K562 (cell line): ENCODE data around the gene DUOXA2. TPM values are rescaled to one million over a fixed set of nuclear protein-coding genes. Genes with fewer than 3 reads are reported as not detected.

Experiments used
- ATAC-seq: fragments of 200-7000 bp; cut with Tn5 transposase; 3 replicates; pipeline ENCODE4 v1.9.1; 2020; ENCODE audit warnings: moderate library complexity
- BruUV-seq: library from RNA; stranded (reverse); fragments of 400-500 nt; replicated peaks from 2 replicates; lab custom pipeline; 2021; lab: Mats Ljungman, UMichigan
- CTCF ChIA-PET: fragments of 300-600 bp; formaldehyde crosslinking; extraction: SDS; loops from one replicate; lab custom pipeline; 2021; ENCODE audit warnings: low intra/inter-chr PET ratio; lab: Yijun Ruan, JAX
- POLR2A ChIA-PET: fragments of 300-600, 350-650 bp; sonication (Branson Sonifier 250); formaldehyde crosslinking; extraction: SDS; loops from one replicate; lab custom pipeline; 2021; ENCODE audit warnings: antibody characterized with exemption, inconsistent platforms; lab: Yijun Ruan, JAX
- DNase-seq, 4 experiments: peaks; one replicate each; pipeline versions ENCODE4 v3.0.0 to v3.0.0-alpha.2; 2011 to 2018; ENCODE audit warnings: low spot score in 3 of 4, mixed read lengths in 3 of 4; ENCODE audit errors: extremely low read depth in 1 of 4
- FAIRE-seq: peaks from 2 replicates; lab custom pipeline; 2011; peaks lifted over from hg19 to GRCh38; lab: Jason Lieb, UNC
- H2AFZ ChIP-seq: 2 replicates; pipeline ENCODE4 v1.6.0; 2011; ENCODE audit warnings: low read depth, low read length, control low read depth, inconsistent platforms
- H3K27ac ChIP-seq: fragments of 200-600 bp; 3 replicates; pipeline ENCODE4 v1.8.0; 2011; ENCODE audit warnings: low read depth, mild to moderate bottlenecking, control low read depth, inconsistent platforms, low read length, moderate library complexity, mixed read lengths; ENCODE audit errors: extremely low read depth
- H3K27me3 ChIP-seq, 2 experiments: fragments of 300-600 bp in 1 of 2; 2 replicates in 1 of 2; 3 replicates in 1 of 2; pipeline versions ENCODE4 v1.6.0 to v1.8.0; 2011; ENCODE audit warnings: inconsistent platforms in 2 of 2, low read length in 2 of 2, mild to moderate bottlenecking in 1 of 2, mixed read lengths in 1 of 2, moderate library complexity in 1 of 2; ENCODE audit not compliant: control insufficient read depth in 2 of 2, insufficient read depth in 2 of 2
- H3K36me3 ChIP-seq: fragments of 300-600 bp; 3 replicates; pipeline ENCODE4 v1.8.0; 2011; ENCODE audit warnings: mild to moderate bottlenecking, low read length, inconsistent platforms; ENCODE audit not compliant: control insufficient read depth, insufficient read depth
- H3K4me1 ChIP-seq, 2 experiments: fragments of 200-600 bp in 1 of 2; replicated peaks in 1 of 2; 2 replicates in 1 of 2; 3 replicates in 1 of 2; pipeline versions ENCODE4 v1.5.1 to v1.8.0; 2011; ENCODE audit warnings: inconsistent platforms in 2 of 2, low read length in 2 of 2, mild to moderate bottlenecking in 1 of 2, mixed read lengths in 1 of 2, moderate library complexity in 1 of 2; ENCODE audit not compliant: control insufficient read depth in 2 of 2, insufficient read depth in 2 of 2
- H3K4me2 ChIP-seq: 2 replicates; pipeline ENCODE4 v1.6.1; 2011; ENCODE audit warnings: low read length, control low read depth, inconsistent platforms, mixed read lengths; ENCODE audit not compliant: insufficient read depth
- H3K4me3 ChIP-seq: fragments of 200-600 bp; sonication (generic), shearing (Covaris generic); 2 replicates; pipeline ENCODE4 v1.5.1; 2016; ENCODE audit warnings: control low read depth, inconsistent platforms
- H3K79me2 ChIP-seq: fragments of 200-600 bp; 3 replicates; pipeline ENCODE4 v1.8.0; 2011; ENCODE audit warnings: low read length, inconsistent platforms; ENCODE audit not compliant: control insufficient read depth, insufficient read depth
- H3K9ac ChIP-seq, 2 experiments: 2 replicates each; pipeline versions ENCODE4 v1.6.0 to v1.6.1; 2011; ENCODE audit warnings: low read depth in 2 of 2, low read length in 2 of 2, control low read depth in 1 of 2, inconsistent platforms in 1 of 2, mild to moderate bottlenecking in 1 of 2, mixed read lengths in 1 of 2; ENCODE audit not compliant: insufficient read depth in 1 of 2
- H3K9me1 ChIP-seq: one replicate; pipeline ENCODE4 v1.6.0; 2011; ENCODE audit warnings: inconsistent platforms, mild to moderate bottlenecking, low read length, moderate library complexity; ENCODE audit not compliant: control insufficient read depth, insufficient read depth
- H3K9me3 ChIP-seq: replicated peaks from 2 replicates; pipeline ENCODE4 v1.5.1; 2011; ENCODE audit warnings: low read depth, low read length, inconsistent platforms; ENCODE audit not compliant: control insufficient read depth, insufficient read depth
- H4K20me1 ChIP-seq: replicated peaks from 2 replicates; pipeline ENCODE4 v1.6.1; 2011; ENCODE audit warnings: low read length, inconsistent platforms, mixed read lengths; ENCODE audit not compliant: control insufficient read depth, insufficient read depth
- NFXL1 ChIP-seq: fragments of 450-650 bp; formaldehyde crosslinking; IDR thresholded peaks from 2 replicates; pipeline ENCODE4 v1.4.0; 2021; ENCODE audit warnings: mild to moderate bottlenecking
- NR2C1 ChIP-seq, 2 experiments: fragments of 450-650 bp; IDR thresholded peaks; 2 replicates each; pipeline ENCODE4 v1.6.1; 2017; ENCODE audit warnings: mild to moderate bottlenecking in 2 of 2, antibody characterized with exemption in 1 of 2, inconsistent platforms in 1 of 2, missing compliant biosample characterization in 1 of 2, missing genetic modification characterization in 1 of 2
- NR2C2 ChIP-seq, 2 experiments: fragments of 200-800 bp in 1 of 2; sonication (Bioruptor generic) in 1 of 2; sonication (generic) in 1 of 2; formaldehyde crosslinking in 1 of 2; IDR thresholded peaks; 2 replicates each; pipeline versions ENCODE4 v1.6.1 to v1.8.0; 2016 to 2022; ENCODE audit warnings: mild to moderate bottlenecking in 1 of 2, missing compliant biosample characterization in 1 of 2, missing genetic modification characterization in 1 of 2, missing genetic modification reagents in 1 of 2
- TRIM28 ChIP-seq: fragments of 450-650 bp; IDR thresholded peaks from 2 replicates; pipeline ENCODE4 v1.6.1; 2017
- WGBS: fragments of 100-300 bp; shearing (Covaris generic); methylation state at CpG from one replicate; pipeline ENCODE4 v1.1.6; 2016; ENCODE audit warnings: low coverage, mixed read lengths; ENCODE audit not compliant: insufficient coverage; ENCODE audit errors: missing lambda C conversion rate; 5-methylcytosine and 5-hydroxymethylcytosine counted together
- in situ Hi-C: fragments of 300-500 bp; cut with MboI; formaldehyde crosslinking; loops from 4 replicates; pipeline ENCODE4 v1.15.0; 2018; ENCODE audit warnings: inconsistent platforms, mixed read lengths
- intact Hi-C: fragments of 100-400 bp; cut with micrococcal nuclease; formaldehyde crosslinking; loops from 2 replicates; pipeline ENCODE4 v1.14.2; 2022
- polyA plus RNA-seq, 8 experiments: library from polyadenylated mRNA; depleted of rRNA in 4 of 8; stranded (reverse) in 5 of 8; unstranded in 3 of 8; fragments of >200 nt; fragmentation: Nextera tagmentation in 2 of 8; fragmentation: Illumina TruSeq in 1 of 8; extraction: Ambion mirVana in 2 of 8; extraction: Trizol in 1 of 8; gene quantifications; 2 replicates each; pipeline versions ENCODE4 v1.2.1 to v1.2.3, GENCODE V29; 2011 to 2014; ENCODE audit warnings: inconsistent platforms in 1 of 8, missing spikeins in 1 of 8
- total RNA-seq, 7 experiments: library from RNA; depleted of rRNA in 6 of 7; stranded (reverse); fragments of >200 nt in 6 of 7; fragmentation: Illumina TruSeq in 2 of 7; extraction: Trizol in 2 of 7; gene quantifications; 2 replicates each; pipeline versions ENCODE4 v1.2.1 to v1.2.3, GENCODE V29; 2011 to 2021; ENCODE audit warnings: low replicate concordance in 1 of 7

Gene DUOXA2
- total and polyA plus RNA-seq, 9 of the 15 experiments (the other 6 are each of a cell fraction or from before 2014, with no cell fraction given): not detected

DNA sequence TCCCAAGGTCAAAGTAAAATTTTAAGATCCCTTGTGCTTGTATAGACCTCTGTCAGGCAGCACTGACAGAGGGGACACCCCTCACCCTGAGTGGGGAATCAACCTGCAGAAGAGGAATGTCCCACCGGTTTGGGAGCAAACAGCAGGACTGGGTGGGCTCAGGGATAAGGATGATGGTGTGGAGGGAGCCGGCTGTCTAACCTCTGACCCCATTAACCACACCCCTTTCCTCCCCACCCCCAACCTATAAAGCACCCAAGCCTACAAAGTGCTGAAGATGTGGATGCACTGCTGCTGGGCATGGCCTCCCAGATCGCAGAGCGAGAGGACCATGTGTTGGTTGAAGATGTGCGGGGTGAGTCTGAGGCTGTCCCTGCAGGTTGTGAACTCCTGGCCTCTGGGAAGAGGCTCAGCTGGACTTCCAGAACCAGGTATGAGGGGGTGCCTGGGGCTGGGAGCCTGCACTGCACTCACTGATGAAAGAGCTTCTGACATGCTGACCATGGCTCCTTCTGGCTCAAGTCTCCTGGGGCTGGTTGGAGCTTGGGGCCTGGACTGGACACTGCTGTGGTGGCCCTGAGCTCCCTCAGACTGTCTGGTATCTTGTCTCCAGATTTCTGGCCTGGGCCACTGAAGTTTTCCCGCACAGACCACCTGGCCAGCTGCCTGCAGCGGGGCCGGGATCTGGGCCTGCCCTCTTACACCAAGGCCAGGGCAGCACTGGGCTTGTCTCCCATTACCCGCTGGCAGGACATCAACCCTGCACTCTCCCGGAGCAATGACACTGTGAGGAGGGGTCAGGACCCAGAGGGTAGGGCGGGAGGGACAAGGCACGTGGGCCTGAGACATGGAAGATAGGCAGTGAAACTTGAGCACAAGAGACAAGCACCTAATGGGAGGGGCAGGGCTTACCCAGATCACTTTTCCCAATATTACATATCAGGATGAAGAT, 25.0 kb downstream of the DUOXA2 start:
- FAIRE-seq (no peak), ATAC-seq (peak; percentile 39; the same call in 2 of the 3 replicates), DNase-seq (no peak)
- Histone ChIP-seq H2AFZ (no peak overlapping the region), H3K36me3 (no peaks in the 10 kb centered on the region), H4K20me1 (0 out of 2 replicates have a peak, but pooled peaks cover 3% of the 10 kb centered on the region), H3K9me1 (no peaks in the 10 kb centered on the region), H3K4me2 (no peak overlapping the region), H3K27ac (no peak overlapping the region), H3K4me3 (no peak overlapping the region), H3K4me1 (peaks cover 0 to 8% of the 10 kb centered on the region in 2 experiments; a peak in 2 of 5 replicates), H3K79me2 (no peaks in the 10 kb centered on the region), H3K9me3 (no peaks in the 10 kb centered on the region), H3K27me3 (peaks cover 6 to 27% of the 10 kb centered on the region in 2 experiments; a peak in 4 of 5 replicates), H3K9ac (peak overlapping the region in 1 of 2 experiments; percentile 74; a peak in 2 of 4 replicates)
- CTCF ChIA-PET: no interaction called here
- TF ChIP-seq NR2C1 (IDR thresholded peaks at IDR 0.05) (peak; percentile 67), NR2C1 (tag; IDR thresholded peaks at IDR 0.05) (peak; percentile 70), TRIM28 (no peak), NFXL1 (CRISPR knock-in tag) (no peak), NR2C2 (CRISPR knock-in tag; IDR thresholded peaks at IDR 0.05) (peak; percentile 30; the same call in 1 of the 2 replicates), NR2C2 (tag; IDR thresholded peaks at IDR 0.05) (peak; percentile 46; the same call in 1 of the 2 replicates)
- WGBS: 26% methylated on average over 12 of the region's 12 CpGs
- no TSS peak for BruUV-seq
- in situ Hi-C loops (no loop called here), intact Hi-C loops (no loop called here)
- POLR2A ChIA-PET: interaction anchor here (0.8 kb wide), 1 partner anchor 24 kb away, joined by 3 read pairs; no protein-coding TSS in a partner anchor
